Natural killer cell (primary cell): Measurements from ENCODE around the gene MRPL39. TPM values are rescaled to one million over a fixed set of nuclear protein-coding genes. Genes with fewer than 3 reads are reported as not detected.

Experiments used
- ATAC-seq, 3 donors: fragments of 150-1000 bp in 2 of 3; fragments of 200-7000 bp in 1 of 3; cut with Tn5 transposase; 1 replicate in 1 of 3; 2 replicates in 2 of 3; pipeline ENCODE4 v1.10.0; 2021; ENCODE audit warnings: mild to moderate bottlenecking in 2 of 3, moderate library complexity in 2 of 3
- DNase-seq, 2 donors: peaks; one replicate each; pipeline versions ENCODE4 v3.0.0 to v3.0.0-alpha.2; 2013 to 2021; ENCODE audit warnings: mixed read lengths in 1 of 2
- H3K27ac ChIP-seq: one replicate; pipeline ENCODE4 v1.5.1; 2013; ENCODE audit warnings: mild to moderate bottlenecking, low read length
- H3K27me3 ChIP-seq: one replicate; pipeline ENCODE4 v1.6.1; 2013; ENCODE audit warnings: low read length; ENCODE audit not compliant: control insufficient read depth, insufficient read depth
- H3K36me3 ChIP-seq: one replicate; pipeline ENCODE4 v1.6.1; 2013; ENCODE audit warnings: low read length; ENCODE audit not compliant: control insufficient read depth, insufficient read depth
- H3K4me1 ChIP-seq: one replicate; pipeline ENCODE4 v1.6.1; 2013; ENCODE audit warnings: low read length; ENCODE audit not compliant: control insufficient read depth, insufficient read depth
- H3K4me3 ChIP-seq: one replicate; pipeline ENCODE4 v1.5.1; 2013; ENCODE audit warnings: low read length
- H3K9me3 ChIP-seq: one replicate; pipeline ENCODE4 v1.6.1; 2013; ENCODE audit warnings: low read length; ENCODE audit not compliant: control insufficient read depth, insufficient read depth
- H3K27ac Mint-ChIP-seq, 2 donors: one replicate each; pipeline ENCODE4 v1.8.0; 2022; ENCODE audit warnings: mild to moderate bottlenecking in 2 of 2, mixed read lengths in 2 of 2, moderate library complexity in 1 of 2
- H3K27me3 Mint-ChIP-seq, 2 donors: one replicate each; pipeline ENCODE4 v1.8.0; 2022; ENCODE audit warnings: low read depth in 2 of 2, mixed read lengths in 2 of 2
- H3K36me3 Mint-ChIP-seq: one replicate; pipeline ENCODE4 v1.8.0; 2022; ENCODE audit warnings: mixed read lengths
- H3K4me1 Mint-ChIP-seq, 2 donors: one replicate each; pipeline ENCODE4 v1.8.0; 2022; ENCODE audit warnings: mixed read lengths in 2 of 2
- H3K4me3 Mint-ChIP-seq: one replicate; pipeline ENCODE4 v1.8.0; 2022; ENCODE audit warnings: mild to moderate bottlenecking, moderate library complexity, mixed read lengths
- H3K9me3 Mint-ChIP-seq, 2 donors: one replicate each; pipeline ENCODE4 v1.8.0; 2022; ENCODE audit warnings: mixed read lengths in 2 of 2
- CTCF ChIP-seq: fragments of 200-600 bp; IDR thresholded peaks from one replicate; pipeline ENCODE4 v1.8.0; 2022; ENCODE audit warnings: antibody characterized with exemption
- WGBS: methylation state at CpG from one replicate; pipeline ENCODE4 v1.1.7; 2013; ENCODE audit warnings: missing lambda C conversion rate; ENCODE audit not compliant: insufficient coverage; 5-methylcytosine and 5-hydroxymethylcytosine counted together
- intact Hi-C: fragments of 100-400 bp; cut with micrococcal nuclease; formaldehyde crosslinking; loops from one replicate; pipeline ENCODE4 v1.14.2; 2022
- total RNA-seq, 4 donors: library from RNA; stranded (reverse); fragments of 120-200 nt in 1 of 4; gene quantifications; one replicate each; pipeline versions ENCODE4 v1.2.3 to v1.2.4, GENCODE V29; 2013 to 2022

The MRPL39 gene
- total RNA-seq, 3 donors from 2014 or later (not counting 1 experiment from before 2014, with no cell fraction given): 10.8 to 12.8 (median 10.8) TPM

- ATAC-seq (peak; percentile 74 to 83 (median 76)), DNase-seq (peak; percentile 62 to 90)
- intact Hi-C loops: loop anchor here (1.0 to 5.0 kb wide), 5 partner anchors 46 to 1109 kb away; no protein-coding TSS in a partner anchor
- no peaks in the 10 kb centered on the region for H3K27me3 Mint-ChIP-seq
- no peaks in the 10 kb centered on the region for H3K9me3 Mint-ChIP-seq
- Histone ChIP-seq H3K27me3 (no peaks in the 10 kb centered on the region), H3K9me3 (no peaks in the 10 kb centered on the region), H3K4me1 (peaks cover 23% of the 10 kb centered on the region), H3K36me3 (peaks cover 17% of the 10 kb centered on the region), H3K4me3 (peak overlapping the region; percentile 95), H3K27ac (peak overlapping the region; percentile 84)
- H3K36me3 Mint-ChIP-seq: no peaks in the 10 kb centered on the region
- peak; percentile 82 for TF ChIP-seq CTCF
- peak overlapping the region; percentile 98 for H3K4me3 Mint-ChIP-seq
- H3K4me1 Mint-ChIP-seq: peaks cover 23 to 32% of the 10 kb centered on the region in 2 donors
- WGBS: 3% methylated on average over 12 of the region's 18 CpGs
- H3K27ac Mint-ChIP-seq: peak overlapping the region; percentile 91 to 97
Measured at GRCh38 chr21:25608044-25608737, 910 bp upstream of the MRPL39 start.

DNA sequence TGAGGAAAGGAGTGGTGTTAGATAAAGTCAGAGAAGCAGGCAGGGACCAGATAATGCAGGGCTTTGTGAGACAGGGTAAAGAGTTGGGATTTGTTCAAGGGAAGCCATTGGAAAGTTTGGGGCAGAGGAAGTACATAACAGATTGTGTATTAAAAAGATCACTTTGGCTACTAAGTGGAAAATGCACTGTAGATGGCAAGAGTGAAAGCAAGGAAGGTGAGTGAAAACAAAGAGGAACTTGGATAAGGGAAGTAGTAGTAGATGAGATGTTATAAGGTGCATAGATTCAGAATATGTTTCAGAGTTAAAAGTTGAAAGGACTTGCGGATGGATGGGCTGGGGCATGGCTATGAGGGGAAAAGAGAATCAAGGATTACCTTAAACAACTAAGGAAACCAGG lies 17.4 kb downstream of the MRPL39 start:
- no peaks in the 10 kb centered on the region for H3K27me3 ChIP-seq
- Mint-ChIP-seq H3K9me3 (no peaks in the 10 kb centered on the region), H3K36me3 (peaks cover 19% of the 10 kb centered on the region), H3K4me1 (no peaks in the 10 kb centered on the region), H3K27me3 (no peaks in the 10 kb centered on the region), H3K4me3 (no peak overlapping the region), H3K27ac (no peak overlapping the region)
- 82% methylated on average over 1 of the region's 1 CpG for WGBS
- no peaks in the 10 kb centered on the region for H3K9me3 ChIP-seq
- no peak overlapping the region for H3K4me3 ChIP-seq
- no peak for DNase-seq
- H3K36me3 ChIP-seq: peaks cover 61% of the 10 kb centered on the region
- intact Hi-C loops: no loop called here
- ATAC-seq: no peak
- TF ChIP-seq CTCF: no peak
- no peak overlapping the region for H3K27ac ChIP-seq
- H3K4me1 ChIP-seq: no peaks in the 10 kb centered on the region

GRCh38 chr21:25586791-25587190 lies 20.5 kb downstream of the MRPL39 start:
- no peak overlapping the region for H3K27ac Mint-ChIP-seq
- H3K27me3 Mint-ChIP-seq: no peaks in the 10 kb centered on the region
- DNase-seq (no peak), ATAC-seq (no peak)
- intact Hi-C loops: no loop called here
- no peaks in the 10 kb centered on the region for H3K4me1 Mint-ChIP-seq
- H3K4me1 ChIP-seq: no peaks in the 10 kb centered on the region
- 100% methylated on average over 1 of the region's 2 CpGs for WGBS
- TF ChIP-seq CTCF: no peak
- H3K4me3 ChIP-seq: no peak overlapping the region
- H3K9me3 Mint-ChIP-seq: no peaks in the 10 kb centered on the region
- no peaks in the 10 kb centered on the region for H3K9me3 ChIP-seq
- no peak overlapping the region for H3K4me3 Mint-ChIP-seq
- peaks cover 39% of the 10 kb centered on the region for H3K36me3 ChIP-seq
- H3K27ac ChIP-seq: no peak overlapping the region
- H3K27me3 ChIP-seq: no peaks in the 10 kb centered on the region
- peaks cover 19% of the 10 kb centered on the region for H3K36me3 Mint-ChIP-seq

DNA sequence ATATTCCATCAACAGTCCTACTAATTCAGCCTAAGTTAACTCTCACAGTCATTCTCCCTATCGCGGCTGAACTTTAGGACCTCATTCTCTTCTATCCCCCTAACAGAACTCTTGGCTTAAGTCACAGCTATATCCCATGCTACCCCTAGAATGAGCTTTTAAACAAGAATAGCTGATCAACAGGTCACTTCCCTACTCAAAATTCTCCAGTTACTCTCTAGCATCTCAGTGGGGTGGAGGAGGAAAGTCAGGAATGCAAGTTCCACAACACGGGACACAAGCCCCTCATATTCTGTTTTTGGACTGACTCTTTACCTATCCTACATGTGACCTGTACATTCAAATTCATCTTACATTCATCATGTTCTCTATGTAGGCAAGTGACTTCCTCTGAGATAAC lies 21.0 kb downstream of the MRPL39 start:
- no peaks in the 10 kb centered on the region for H3K4me1 Mint-ChIP-seq
- H3K27me3 Mint-ChIP-seq: no peaks in the 10 kb centered on the region
- TF ChIP-seq CTCF: no peak

More for the DNA sequence above, 21.0 kb downstream of the MRPL39 start:
- peaks cover 19% of the 10 kb centered on the region for H3K36me3 Mint-ChIP-seq
- ATAC-seq (no peak), DNase-seq (no peak)
- Histone ChIP-seq H3K4me1 (no peaks in the 10 kb centered on the region), H3K9me3 (no peaks in the 10 kb centered on the region), H3K27me3 (no peaks in the 10 kb centered on the region), H3K36me3 (peaks cover 34% of the 10 kb centered on the region), H3K4me3 (no peak overlapping the region), H3K27ac (no peak overlapping the region)
- H3K9me3 Mint-ChIP-seq: no peaks in the 10 kb centered on the region
- intact Hi-C loops: no loop called here
- 95% methylated on average over 3 of the region's 3 CpGs for WGBS
- H3K27ac Mint-ChIP-seq: peak overlapping the region in 1 of 2 donors; percentile 1
- no peak overlapping the region for H3K4me3 Mint-ChIP-seq
